ENCODE results near the gene IMPA2.

IMPA2 gene

DNA sequence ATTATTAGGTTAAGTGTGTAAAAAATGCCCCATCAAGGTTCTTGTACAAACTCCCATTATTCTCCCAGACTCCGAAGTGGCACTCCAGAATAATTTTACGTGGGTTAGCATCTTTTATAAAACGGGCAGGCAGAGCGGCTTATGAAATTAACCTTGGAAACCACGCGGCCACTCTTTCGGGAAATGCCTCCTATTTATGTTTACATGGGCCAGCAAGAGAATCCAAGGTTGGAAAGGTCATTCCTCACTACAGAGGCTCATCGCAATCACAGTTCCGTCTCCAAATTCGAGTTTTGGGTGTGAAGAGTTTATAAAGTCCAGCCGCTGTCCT, 1.2 kb upstream of the IMPA2 start:
- H4K20me1 ChIP-seq (ENCODE audit: control insufficient read depth, insufficient read depth, low read depth, low read length): no peaks in the 10 kb centered on the region
- no peaks in the 10 kb centered on the region for H3K36me3 ChIP-seq (ENCODE audit: control insufficient read depth, low read length)
- peak overlapping the region; percentile 99 for H3K4me2 ChIP-seq (ENCODE audit: low read length)
- H3K79me2 ChIP-seq (ENCODE audit: control insufficient read depth, low read length): peaks cover 19% of the 10 kb centered on the region
- H3F3A ChIP-seq (ENCODE audit: control insufficient read depth, insufficient read depth): peaks cover 3% of the 10 kb centered on the region; the same call in 1 of the 2 replicates
- TF ChIP-seq EZH2phosphoT487 (IDR thresholded peaks at IDR 0.05; ENCODE audit: borderline replicate concordance, low read length): no peak
- TF ChIP-seq, protein P1, sequence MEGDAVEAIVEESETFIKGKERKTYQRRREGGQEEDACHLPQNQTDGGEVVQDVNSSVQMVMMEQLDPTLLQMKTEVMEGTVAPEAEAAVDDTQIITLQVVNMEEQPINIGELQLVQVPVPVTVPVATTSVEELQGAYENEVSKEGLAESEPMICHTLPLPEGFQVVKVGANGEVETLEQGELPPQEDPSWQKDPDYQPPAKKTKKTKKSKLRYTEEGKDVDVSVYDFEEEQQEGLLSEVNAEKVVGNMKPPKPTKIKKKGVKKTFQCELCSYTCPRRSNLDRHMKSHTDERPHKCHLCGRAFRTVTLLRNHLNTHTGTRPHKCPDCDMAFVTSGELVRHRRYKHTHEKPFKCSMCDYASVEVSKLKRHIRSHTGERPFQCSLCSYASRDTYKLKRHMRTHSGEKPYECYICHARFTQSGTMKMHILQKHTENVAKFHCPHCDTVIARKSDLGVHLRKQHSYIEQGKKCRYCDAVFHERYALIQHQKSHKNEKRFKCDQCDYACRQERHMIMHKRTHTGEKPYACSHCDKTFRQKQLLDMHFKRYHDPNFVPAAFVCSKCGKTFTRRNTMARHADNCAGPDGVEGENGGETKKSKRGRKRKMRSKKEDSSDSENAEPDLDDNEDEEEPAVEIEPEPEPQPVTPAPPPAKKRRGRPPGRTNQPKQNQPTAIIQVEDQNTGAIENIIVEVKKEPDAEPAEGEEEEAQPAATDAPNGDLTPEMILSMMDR (IDR thresholded peaks at IDR 0.05; ENCODE audit: low read depth, low read length, poor library complexity, severe bottlenecking): no peak
- H3K27me3 ChIP-seq (ENCODE audit: control insufficient read depth, low read length): peaks cover 2% of the 10 kb centered on the region; the same call in 1 of the 2 replicates
- H3K27ac ChIP-seq (ENCODE audit: low read depth, low read length): peak overlapping the region; percentile 77
- H3K9me2 ChIP-seq (replicated peaks; ENCODE audit: control insufficient read depth, low read length): no peaks in the 10 kb centered on the region
- H3K4me1 ChIP-seq (ENCODE audit: control insufficient read depth, low read length): peaks cover 31% of the 10 kb centered on the region
- no peaks in the 10 kb centered on the region for H3K9me3 ChIP-seq (ENCODE audit: control insufficient read depth, insufficient read depth, low read length)
- H3K4me3 ChIP-seq (ENCODE audit: low read length): peak overlapping the region; percentile 89

DNA sequence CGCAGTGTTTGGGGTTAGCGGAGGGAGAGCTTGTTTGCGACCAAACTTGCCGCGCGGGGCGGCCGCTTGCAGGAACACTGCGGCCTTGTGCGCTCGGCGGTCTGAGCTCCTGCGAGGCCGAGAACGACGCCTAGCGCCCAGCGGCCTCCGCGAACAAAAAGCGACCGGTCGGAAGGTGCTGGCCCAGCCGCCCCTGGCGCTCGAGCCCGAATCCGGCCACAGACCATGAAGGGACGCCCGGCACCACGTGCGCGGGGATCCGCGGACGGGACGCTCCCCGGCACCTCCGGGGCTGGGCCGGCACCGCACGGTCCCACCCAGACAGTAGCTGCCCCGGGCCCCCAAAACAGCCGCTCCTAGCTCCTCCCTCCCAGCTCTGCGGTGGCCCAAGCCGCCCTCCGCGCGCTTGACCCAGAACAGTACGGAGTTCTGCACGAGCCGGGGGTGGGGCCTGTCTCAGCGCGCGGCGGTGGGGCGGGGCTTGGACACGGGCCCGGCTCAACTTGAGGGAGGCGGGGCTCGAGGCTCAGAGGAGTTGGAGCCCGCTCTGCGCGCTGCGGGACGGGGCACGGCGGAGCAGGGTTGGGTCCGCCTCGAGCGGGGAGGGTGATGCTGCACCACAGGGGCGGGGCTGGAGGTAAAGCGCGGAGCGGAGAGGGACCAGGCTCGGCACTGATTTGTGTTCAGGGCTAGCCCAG, 664 bp upstream of the IMPA2 start:
- peak overlapping the region; percentile 89 for H3K4me3 ChIP-seq (ENCODE audit: low read length)
- no peaks in the 10 kb centered on the region for H3K9me3 ChIP-seq (ENCODE audit: control insufficient read depth, insufficient read depth, low read length)
- peaks cover 3% of the 10 kb centered on the region; the same call in 1 of the 2 replicates for H3F3A ChIP-seq (ENCODE audit: control insufficient read depth, insufficient read depth)
- no peaks in the 10 kb centered on the region for H3K9me2 ChIP-seq (replicated peaks; ENCODE audit: control insufficient read depth, low read length)
- H3K4me1 ChIP-seq (ENCODE audit: control insufficient read depth, low read length): peaks cover 31% of the 10 kb centered on the region
- H3K27ac ChIP-seq (ENCODE audit: low read depth, low read length): peak overlapping the region; percentile 77
- no peaks in the 10 kb centered on the region for H3K36me3 ChIP-seq (ENCODE audit: control insufficient read depth, low read length)
- peaks cover 2% of the 10 kb centered on the region; the same call in 1 of the 2 replicates for H3K27me3 ChIP-seq (ENCODE audit: control insufficient read depth, low read length)
- peak overlapping the region; percentile 99 for H3K4me2 ChIP-seq (ENCODE audit: low read length)
- no peak for TF ChIP-seq EZH2phosphoT487 (IDR thresholded peaks at IDR 0.05; ENCODE audit: borderline replicate concordance, low read length)
- TF ChIP-seq, protein P1 (IDR thresholded peaks at IDR 0.05; ENCODE audit: low read depth, low read length, poor library complexity, severe bottlenecking): no peak
- H4K20me1 ChIP-seq (ENCODE audit: control insufficient read depth, insufficient read depth, low read depth, low read length): no peaks in the 10 kb centered on the region
- peaks cover 19% of the 10 kb centered on the region for H3K79me2 ChIP-seq (ENCODE audit: control insufficient read depth, low read length)

DNA sequence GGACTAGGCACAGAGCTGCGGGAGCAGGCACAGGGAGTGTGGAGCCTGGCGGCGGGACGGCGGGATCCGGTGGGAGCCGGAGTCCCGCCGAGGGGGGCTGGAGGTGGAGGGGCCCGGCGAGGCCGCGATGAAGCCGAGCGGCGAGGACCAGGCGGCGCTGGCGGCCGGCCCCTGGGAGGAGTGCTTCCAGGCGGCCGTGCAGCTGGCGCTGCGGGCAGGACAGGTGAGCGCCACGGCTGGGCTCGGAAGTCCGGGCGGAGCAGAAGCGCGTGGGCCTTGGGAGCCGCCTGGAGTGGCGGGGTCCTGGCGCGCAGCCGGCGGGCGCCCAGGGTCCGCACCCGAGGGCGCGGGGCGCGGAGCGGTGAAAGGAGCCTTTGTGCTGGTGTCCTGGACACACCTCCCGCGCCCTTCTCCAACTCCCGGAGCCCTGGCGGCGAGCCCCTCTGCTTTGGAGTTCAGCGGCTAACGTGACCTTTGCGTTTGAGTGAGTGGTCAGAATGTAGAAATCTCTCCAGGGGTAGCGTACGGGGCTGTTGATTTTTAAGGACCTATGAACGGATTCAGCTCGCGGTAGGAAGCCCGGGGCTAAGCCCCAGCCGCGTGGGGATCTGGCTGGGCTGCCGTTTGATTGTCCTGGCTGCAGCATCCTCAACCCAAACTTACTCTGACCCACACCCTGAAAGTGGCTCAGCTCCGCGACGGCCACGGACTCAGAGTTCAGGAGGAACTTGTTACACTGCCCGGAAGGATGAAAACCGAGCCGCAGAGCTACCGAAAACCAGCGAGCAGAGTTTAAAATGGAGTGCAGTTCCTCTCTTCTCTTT, 448 bp downstream of the IMPA2 start:
- Histone ChIP-seq H3F3A (ENCODE audit: control insufficient read depth, insufficient read depth) (peaks cover 3% of the 10 kb centered on the region; the same call in 1 of the 2 replicates), H3K27ac (ENCODE audit: low read depth, low read length) (peak overlapping the region; percentile 14; the same call in 1 of the 2 replicates), H3K9me3 (ENCODE audit: control insufficient read depth, insufficient read depth, low read length) (no peaks in the 10 kb centered on the region), H3K27me3 (ENCODE audit: control insufficient read depth, low read length) (peaks cover 2% of the 10 kb centered on the region; the same call in 1 of the 2 replicates), H3K4me1 (ENCODE audit: control insufficient read depth, low read length) (peaks cover 31% of the 10 kb centered on the region), H3K9me2 (replicated peaks; ENCODE audit: control insufficient read depth, low read length) (no peaks in the 10 kb centered on the region), H3K36me3 (ENCODE audit: control insufficient read depth, low read length) (no peaks in the 10 kb centered on the region), H3K4me3 (ENCODE audit: low read length) (peak overlapping the region; percentile 86), H3K4me2 (ENCODE audit: low read length) (peak overlapping the region; percentile 89), H3K79me2 (ENCODE audit: control insufficient read depth, low read length) (peaks cover 22% of the 10 kb centered on the region), H4K20me1 (ENCODE audit: control insufficient read depth, insufficient read depth, low read depth, low read length) (no peaks in the 10 kb centered on the region)
- TF ChIP-seq, protein P1 (IDR thresholded peaks at IDR 0.05; ENCODE audit: low read depth, low read length, poor library complexity, severe bottlenecking): no peak
- no peak for TF ChIP-seq EZH2phosphoT487 (IDR thresholded peaks at IDR 0.05; ENCODE audit: borderline replicate concordance, low read length)

Data from DOHH2 (cell line).